ENCODE data around the gene ARID3C.
"Not testable (repeated sequence)": the region's sequence is repeated elsewhere in the genome, so short reads cannot be mapped to it uniquely, and the experiment has no call there.

Gene ARID3C

GRCh38 chr9:34642679-34643078 is 13.8 kb upstream of the ARID3C start (continued):
- TF ChIP-seq HOXC10 (CRISPR knock-in tag; IDR thresholded peaks at IDR 0.05) = no peak

GRCh38 chr9:34639322-34639721 is 10.5 kb upstream of the ARID3C start:
- not testable (repeated sequence) for H3K4me3 ChIP-seq (ENCODE audit: low read depth, low read length)
- POLR2A ChIA-PET = interaction anchor here (3.8 to 7.0 kb wide), 2 partner anchors 7 to 13 kb away, joined by 21 to 90 read pairs; partner anchors contain the start of genes GALT and IL11RA
- CTCF ChIA-PET = interaction anchor here (0.7 to 8.3 kb wide), 2 partner anchors 9 to 17 kb away, joined by 3 to 125 read pairs; partner anchors contain the start of genes GALT and IL11RA

GRCh38 chr9:34638138-34638445 is 9.2 kb upstream of the ARID3C start:
- TF ChIP-seq ZNF398 (tag by site-specific recombination; IDR thresholded peaks at IDR 0.05) (no peak), ZBTB49 (tag by site-specific recombination; IDR thresholded peaks at IDR 0.05; ENCODE audit: low read depth) (no peak), ZNF223 (tag by site-specific recombination; IDR thresholded peaks at IDR 0.05) (no peak), ZBTB17 (tag by site-specific recombination; IDR thresholded peaks at IDR 0.05) (0 out of 2 replicates have a peak, but pooled peaks have one; percentile 13), ZNF473 (tag by site-specific recombination; IDR thresholded peaks at IDR 0.05) (no peak), ZNF2 (tag by site-specific recombination; IDR thresholded peaks at IDR 0.05) (no peak), ZIC2 (tag by site-specific recombination; IDR thresholded peaks at IDR 0.05) (peak; percentile 53), ZNF335 (tag by site-specific recombination; conservative IDR thresholded peaks at IDR 0.05) (peak; percentile 6), SP2 (tag by site-specific recombination; IDR thresholded peaks at IDR 0.05) (peak; percentile 56; the same call in 1 of the 2 replicates), ZSCAN30 (tag by site-specific recombination; IDR thresholded peaks at IDR 0.05) (no peak), RBAK (tag by site-specific recombination; IDR thresholded peaks at IDR 0.05) (no peak), ZNF394 (tag by site-specific recombination; IDR thresholded peaks at IDR 0.05; ENCODE audit: borderline replicate concordance) (no peak)
- H3K36me3 ChIP-seq (ENCODE audit: control insufficient read depth in 2 of 2, insufficient read depth in 1 of 2, low read length in 2 of 2) = peaks cover 0 to 15% of the 10 kb centered on the region in 2 experiments; a peak in 2 of 3 replicates
- ChIA-PET CTCF (interaction anchor here (0.6 to 8.3 kb wide), 8 partner anchors 9 to 259 kb away, joined by 3 to 164 read pairs (median 7); partner anchors contain the start of genes GALT, IL11RA and RPP25L), POLR2A (interaction anchor here (1.0 to 7.0 kb wide), 12 partner anchors 8 to 1613 kb away, joined by 3 to 90 read pairs (median 8); partner anchors contain the start of genes ARID3C, DCTN3, DNAJA1 and GALT)
- H3K27ac ChIP-seq (ENCODE audit: extremely low read depth, low read depth, low read length) = peak overlapping the region; percentile 77; the same call in 1 of the 2 replicates
- H3K9me3 ChIP-seq (ENCODE audit: control insufficient read depth, insufficient read depth, low read depth, low read length) = no peaks in the 10 kb centered on the region
- H3K4me3 ChIP-seq (ENCODE audit: low read depth, low read length) = peak overlapping the region; percentile 67
- H3K4me1 ChIP-seq (ENCODE audit: control insufficient read depth, insufficient read depth, low read length) = no peaks in the 10 kb centered on the region

More at GRCh38 chr9:34639322-34639721, 10.5 kb upstream of the ARID3C start:
- H3K4me1 ChIP-seq (ENCODE audit: control insufficient read depth, insufficient read depth, low read length); H3K27ac ChIP-seq (ENCODE audit: extremely low read depth, low read depth, low read length); H3K9me3 ChIP-seq (ENCODE audit: control insufficient read depth, insufficient read depth, low read depth, low read length): not testable (repeated sequence)
- peaks cover 0 to 15% of the 10 kb centered on the region in 2 experiments; a peak in 2 of 3 replicates for H3K36me3 ChIP-seq (ENCODE audit: control insufficient read depth in 2 of 2, insufficient read depth in 1 of 2, low read length in 2 of 2)

- Histone ChIP-seq H3K36me3 (ENCODE audit: control insufficient read depth in 2 of 2, insufficient read depth in 1 of 2, low read length in 2 of 2) (peaks cover 0 to 15% of the 10 kb centered on the region in 2 experiments; a peak in 2 of 3 replicates), H3K27ac (ENCODE audit: extremely low read depth, low read depth, low read length) (peak within 1 kb of the TSS; percentile 77), H3K4me3 (ENCODE audit: low read depth, low read length) (peak within 1 kb of the TSS; percentile 67), H3K4me1 (ENCODE audit: control insufficient read depth, insufficient read depth, low read length) (no peaks in the 10 kb centered on the region), H3K9me3 (ENCODE audit: control insufficient read depth, insufficient read depth, low read depth, low read length) (no peaks in the 10 kb centered on the region)
- POLR2A ChIA-PET = interaction anchor here (0.8 to 7.0 kb wide), 15 partner anchors 8 to 1613 kb away, joined by 3 to 90 read pairs (median 6); partner anchors contain the start of genes ARID3C, DCTN3, DNAJA1 and GALT
- CTCF ChIA-PET = interaction anchor here (0.9 to 8.3 kb wide), 8 partner anchors 10 to 258 kb away, joined by 3 to 164 read pairs (median 8); partner anchors contain the start of genes GALT, IL11RA and RPP25L
- TF ChIP-seq ZNF133 (tag by site-specific recombination; IDR thresholded peaks at IDR 0.05) (no peak), MEIS1 (CRISPR knock-in tag; IDR thresholded peaks at IDR 0.05; ENCODE audit: borderline replicate concordance) (no peak), ZNF561 (tag by site-specific recombination; IDR thresholded peaks at IDR 0.05; ENCODE audit: borderline replicate concordance) (peak; percentile 51; the same call in 1 of the 2 replicates), TRIM28 (IDR thresholded peaks at IDR 0.05; ENCODE audit: borderline replicate concordance, low read length) (peak; percentile 56; the same call in 1 of the 2 replicates), ZNF529 (tag by site-specific recombination; IDR thresholded peaks at IDR 0.05; ENCODE audit: insufficient replicate concordance) (no peak), EGR2 (tag by site-specific recombination; IDR thresholded peaks at IDR 0.05; ENCODE audit: low read depth) (peak; percentile 71), ZSCAN30 (tag by site-specific recombination; IDR thresholded peaks at IDR 0.05) (peak; percentile 85), REPIN1 (tag by site-specific recombination; IDR thresholded peaks at IDR 0.05; ENCODE audit: low read depth) (peak; percentile 62; the same call in 1 of the 2 replicates), ZNF560 (tag by site-specific recombination; IDR thresholded peaks at IDR 0.05; ENCODE audit: borderline replicate concordance) (no peak), GLIS2 (tag by site-specific recombination; IDR thresholded peaks at IDR 0.05) (peak; percentile 56; the same call in 1 of the 2 replicates), ZBTB26 (tag by site-specific recombination; optimal IDR thresholded peaks at IDR 0.05) (peak; percentile 79)
Measured at GRCh38 chr9:34637356-34638137, 8.7 kb upstream of the ARID3C start, which contains the start of gene SIGMAR1. Gene SIGMAR1 (minus strand): TSS chr9:34637787. CDS start chr9:34637697, 90 bp downstream.
